GM21390 (cell line): Measurements from ENCODE around the gene GNG14.
"Not testable (repeated sequence)": the region's sequence is repeated elsewhere in the genome, so short reads cannot be mapped to it uniquely, and the experiment has no call there.

Source experiments
- ATAC-seq: cut with Tn5 transposase; IDR thresholded peaks from one replicate; pipeline ENCODE4 v1.9.1; 2021; ENCODE audit not compliant: unreplicated experiment

GNG14 gene

DNA sequence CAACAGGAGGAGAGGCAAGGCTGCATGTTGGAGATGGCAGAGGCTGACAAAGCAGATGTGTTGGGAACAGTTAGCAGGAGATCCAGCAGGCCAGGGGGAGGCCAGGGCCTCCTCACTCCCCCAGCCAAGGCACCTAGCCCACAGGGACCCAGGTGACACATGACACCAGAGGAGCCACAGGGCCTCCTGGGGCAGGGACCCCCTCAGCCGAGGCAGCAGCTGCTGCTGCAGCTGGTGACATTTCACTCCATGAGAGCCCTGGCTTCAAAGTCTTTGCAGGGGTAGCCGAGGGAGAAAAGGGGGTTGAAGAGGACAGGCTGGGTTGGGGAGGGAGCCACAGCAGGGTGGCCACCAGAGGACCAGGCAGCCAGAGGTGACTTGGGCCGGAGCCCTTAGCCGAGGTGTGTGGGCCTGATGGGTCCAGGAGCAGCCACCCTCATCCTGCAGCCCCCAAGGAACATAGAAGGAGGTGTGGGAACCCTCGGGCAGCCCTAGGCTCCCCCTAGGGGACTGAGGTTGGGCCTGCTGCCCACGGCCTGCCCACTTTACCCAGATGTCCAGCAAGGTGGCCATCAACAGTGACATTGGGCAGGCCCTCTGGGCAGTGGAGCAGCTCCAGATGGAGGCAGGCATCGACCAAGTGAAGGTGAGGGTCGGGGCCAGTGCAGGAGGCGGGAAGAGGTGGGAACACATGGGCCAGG lies at the start of gene GNG14:
Gene GNG14, plus strand, starts transcription at position 503 of the 701 bp plus-strand sequence. Its CDS starts 51 bp downstream, at position 554.
- ATAC-seq: no peak

DNA sequence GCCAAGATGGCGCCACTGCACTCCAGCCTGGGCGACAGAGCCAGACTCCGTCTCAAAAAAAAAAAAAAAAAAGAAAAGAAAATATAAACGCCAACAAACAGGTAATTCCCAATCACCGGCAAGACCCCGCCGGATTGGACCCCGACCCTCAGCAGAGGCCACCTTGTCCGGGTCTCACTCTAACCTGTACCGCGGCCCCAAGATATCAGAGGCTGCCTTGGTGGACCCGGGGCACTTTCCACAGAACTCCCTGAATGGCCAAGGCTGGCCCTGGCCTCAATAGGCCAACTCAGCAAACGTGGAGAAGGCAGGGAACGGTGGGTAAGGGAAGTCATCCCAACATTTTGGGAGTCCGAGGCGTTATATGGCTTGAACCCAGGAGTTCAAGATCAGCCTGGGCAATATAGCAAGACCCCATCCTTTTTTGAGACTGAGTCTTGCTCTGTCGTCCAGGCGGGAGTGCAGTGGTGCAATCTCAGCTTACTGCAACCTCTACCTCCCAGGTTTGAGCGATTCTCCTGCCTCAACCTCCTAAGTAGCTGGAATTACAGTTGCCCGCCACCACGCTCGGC lies 49.1 kb upstream of the GNG14 start:
- ATAC-seq: no peak

DNA sequence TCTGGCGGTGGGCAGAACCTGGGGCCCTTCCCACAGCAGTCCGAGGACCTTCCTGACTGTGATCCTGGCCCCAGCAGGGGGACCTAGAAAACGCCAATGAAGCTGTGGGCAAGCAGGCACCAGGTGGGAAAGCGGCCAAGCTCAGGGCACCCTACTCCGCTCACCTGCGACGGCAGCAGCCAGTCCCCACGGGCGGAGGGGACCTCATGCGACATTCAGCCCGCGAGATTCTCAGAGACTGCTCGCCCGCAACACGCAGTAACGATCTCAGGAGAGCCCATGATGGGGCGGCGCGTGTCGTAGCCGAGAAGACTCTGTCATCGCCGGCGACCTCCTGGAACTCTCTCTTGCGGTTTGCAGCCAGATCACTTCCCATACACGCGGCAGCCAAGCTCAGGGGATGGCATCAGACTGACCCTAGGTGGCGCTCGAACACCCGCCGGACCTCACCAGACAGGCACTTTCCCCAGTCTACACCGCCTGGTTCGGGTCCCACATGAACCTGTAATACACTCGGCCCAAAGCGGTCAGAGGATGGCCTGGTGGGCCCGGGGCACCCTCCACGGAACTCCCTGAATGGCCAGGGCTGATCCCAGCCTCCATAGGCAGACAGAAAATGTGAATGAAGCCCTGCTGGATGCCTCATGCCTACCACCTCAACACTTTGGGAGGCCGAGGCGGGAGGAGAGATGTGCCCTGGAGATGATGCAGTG lies 47.7 kb upstream of the GNG14 start:
- ATAC-seq: peak; percentile 60

DNA sequence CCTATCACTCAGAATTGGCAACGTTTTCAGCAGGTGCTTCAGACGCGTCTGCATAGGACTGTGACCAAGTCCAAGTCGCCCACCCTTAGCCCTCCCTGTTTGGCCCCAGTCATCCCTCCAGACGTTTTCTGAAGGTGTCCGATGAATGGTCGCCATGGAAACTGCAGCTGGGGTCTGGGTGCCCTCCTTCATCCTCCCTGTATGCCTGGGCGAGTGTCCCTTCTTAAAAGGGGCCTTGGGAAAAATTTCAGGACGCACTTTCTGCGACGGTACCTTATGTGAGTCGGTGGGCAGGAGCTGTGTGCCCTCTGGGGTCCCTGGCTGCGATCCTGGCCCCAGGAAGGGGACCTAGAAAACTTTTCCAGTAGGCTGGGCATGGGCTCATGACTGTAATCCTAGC lies 46.3 kb upstream of the GNG14 start:
- ATAC-seq: no peak

DNA sequence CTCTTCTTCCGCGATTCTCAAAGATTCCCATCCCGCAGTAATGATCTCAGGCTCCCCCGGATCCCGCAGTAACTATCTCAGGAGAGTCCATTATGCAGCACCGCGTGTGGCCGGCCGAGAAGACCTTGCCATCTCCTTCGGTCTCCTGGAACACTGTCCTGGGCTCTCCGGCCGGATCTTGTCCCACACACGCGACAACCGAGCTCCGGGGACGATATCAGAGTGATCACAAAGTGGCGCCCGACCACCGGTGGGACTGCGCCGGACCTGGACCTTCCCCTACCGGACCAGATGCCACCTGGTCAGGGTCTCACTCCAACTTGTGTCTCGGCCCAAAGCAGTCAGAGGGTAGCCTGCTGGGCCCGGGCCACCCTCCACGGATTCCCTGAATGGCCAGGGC lies 45.3 kb upstream of the GNG14 start:
- no peak for ATAC-seq

DNA sequence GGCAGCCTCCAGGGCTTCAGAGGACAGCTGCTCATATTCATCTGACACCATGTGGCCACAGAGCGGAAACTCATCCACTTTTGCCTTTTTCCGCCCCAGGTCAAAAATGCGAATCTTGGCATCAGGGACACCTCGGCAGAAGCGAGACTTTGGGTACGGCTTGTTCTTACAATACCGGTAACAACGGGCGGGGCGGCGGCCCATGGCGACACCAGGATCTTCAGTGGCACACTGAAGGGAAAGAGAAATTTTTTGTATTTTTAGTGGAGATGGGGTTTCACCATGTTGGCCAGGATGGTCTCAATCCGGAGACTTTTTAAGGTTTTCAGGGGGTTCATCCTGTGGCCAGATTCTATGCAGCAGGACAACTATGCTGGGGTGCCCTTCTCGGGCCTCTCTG lies 44.1 kb upstream of the GNG14 start:
- not testable (repeated sequence) for ATAC-seq

DNA sequence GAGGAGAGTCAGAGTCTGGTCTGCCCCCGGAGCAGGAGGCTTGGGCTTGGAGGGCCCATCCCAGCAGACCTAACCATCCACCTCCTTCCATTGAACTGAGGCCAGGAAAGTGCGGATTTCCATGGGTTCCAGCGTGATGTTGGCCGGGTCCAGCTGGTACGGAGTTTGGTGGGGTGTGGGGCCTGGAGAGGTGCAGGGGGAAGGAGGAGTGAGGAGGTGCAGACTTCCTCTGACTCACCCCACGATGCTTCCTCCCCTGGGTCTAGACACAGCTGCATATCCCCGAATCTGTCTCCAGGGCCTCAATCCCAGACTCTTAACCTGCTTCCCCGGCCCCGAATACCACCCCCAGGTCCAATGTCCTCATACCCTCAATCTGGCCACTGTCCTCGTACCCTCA lies 41.2 kb upstream of the GNG14 start:
- no peak for ATAC-seq

DNA sequence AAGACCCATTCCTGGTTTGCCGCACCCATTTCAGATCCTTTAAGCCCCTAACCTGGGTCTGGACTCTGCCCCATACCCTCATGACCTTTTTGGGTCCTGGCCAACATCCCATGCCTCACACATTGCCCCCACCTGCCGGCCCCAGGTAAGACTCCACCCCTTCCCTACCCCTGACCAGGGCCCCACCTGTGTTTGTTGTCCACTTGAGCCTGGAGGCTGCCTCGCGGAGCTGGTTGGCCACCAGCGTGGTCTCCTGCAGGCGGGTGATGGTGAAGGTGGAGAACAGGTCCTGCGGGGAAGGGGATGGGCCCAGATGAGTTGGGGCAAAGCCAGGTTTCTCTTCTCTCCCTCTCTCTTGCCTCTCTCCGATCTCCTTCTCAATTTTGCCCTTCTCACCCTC lies 40.8 kb upstream of the GNG14 start:
- no peak for ATAC-seq

DNA sequence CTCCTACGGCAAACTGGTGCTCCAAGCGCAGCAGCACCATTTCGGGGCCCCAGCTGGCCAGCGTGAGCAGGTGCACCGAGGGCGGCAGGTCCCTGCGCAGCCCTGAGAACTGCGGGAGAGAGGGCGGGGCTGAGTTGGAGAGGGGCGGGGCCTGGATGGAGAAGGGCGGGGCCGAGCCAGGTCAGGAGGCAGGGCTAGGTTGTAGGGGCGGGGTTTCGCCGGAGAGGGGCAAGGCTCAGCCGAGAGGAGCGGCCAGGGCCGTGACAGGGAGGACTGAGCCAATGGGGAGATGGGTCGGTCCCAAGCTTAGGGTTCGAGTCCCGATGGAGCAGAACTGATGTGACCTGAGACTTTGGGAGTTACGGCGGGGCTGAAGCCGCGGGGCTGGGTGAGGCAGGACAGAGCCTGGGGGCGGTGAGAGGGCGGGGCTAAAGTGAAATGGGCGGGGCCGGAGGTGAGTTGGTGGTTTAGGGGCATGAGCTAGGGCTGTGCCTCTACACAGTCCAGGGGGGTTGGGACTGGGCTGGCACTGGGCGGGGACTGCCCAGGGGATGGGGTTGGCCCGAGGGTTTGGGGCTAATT lies 40.2 kb upstream of the GNG14 start:
- no peak for ATAC-seq

DNA sequence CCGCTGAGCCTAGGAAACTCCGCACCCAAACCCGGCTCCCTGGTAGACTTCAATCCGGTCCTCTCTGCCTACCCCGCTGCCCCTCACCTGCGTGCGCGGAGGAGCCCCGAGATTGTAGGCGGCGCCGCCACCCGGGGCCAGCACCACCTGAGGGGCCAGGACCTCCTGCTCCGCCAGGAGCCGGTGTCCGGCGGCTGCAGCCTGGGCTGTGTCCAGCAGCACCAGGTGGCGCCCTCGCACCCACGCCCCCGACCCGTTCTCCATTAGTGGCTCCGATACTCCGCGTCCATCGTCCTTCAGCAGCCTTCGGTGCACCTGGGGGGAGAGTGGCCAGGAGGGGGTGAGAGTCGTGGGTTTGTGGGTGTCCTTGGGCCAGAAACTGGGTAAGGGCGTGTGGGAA lies 39.7 kb upstream of the GNG14 start:
- no peak for ATAC-seq

DNA sequence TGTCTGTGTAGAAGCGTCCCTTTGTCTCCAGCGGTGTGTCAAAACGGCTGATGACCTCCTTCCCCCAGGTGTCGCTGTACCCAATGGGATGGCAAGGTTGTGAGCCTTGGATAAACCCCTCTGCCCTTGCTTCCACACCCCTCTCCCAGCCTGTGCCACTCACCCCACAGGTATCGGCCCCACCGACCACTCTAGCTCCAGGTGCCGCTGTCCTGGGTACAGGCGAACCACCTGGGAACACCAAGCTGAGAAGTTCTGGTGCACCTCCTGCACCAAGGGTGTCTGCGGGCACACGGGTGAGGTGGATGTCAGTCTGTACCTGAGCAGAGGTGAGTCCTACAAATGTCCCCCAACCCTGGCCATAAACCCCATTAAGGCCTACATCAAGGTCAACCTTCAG lies 37.9 kb upstream of the GNG14 start:
- ATAC-seq: no peak

DNA sequence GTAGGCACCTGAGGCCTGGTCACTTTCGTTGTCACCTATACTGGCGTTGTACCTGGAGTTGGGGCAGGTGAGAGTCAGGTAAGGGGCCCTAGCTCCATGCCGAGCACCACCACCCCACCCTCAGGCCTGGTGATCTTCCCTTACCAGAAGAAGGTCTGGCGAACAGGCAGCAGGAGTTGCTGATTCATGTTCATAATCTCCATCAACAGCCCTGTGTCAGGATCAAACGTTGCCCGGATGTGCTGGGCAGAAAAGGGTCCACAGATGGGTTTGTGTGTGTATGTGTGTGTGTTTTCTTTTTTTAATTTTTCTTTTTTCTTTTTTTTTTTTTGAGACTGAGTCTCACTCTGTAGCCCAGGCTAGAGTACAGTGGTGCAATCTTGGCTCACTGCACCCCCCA lies 35.6 kb upstream of the GNG14 start:
- no peak for ATAC-seq

DNA sequence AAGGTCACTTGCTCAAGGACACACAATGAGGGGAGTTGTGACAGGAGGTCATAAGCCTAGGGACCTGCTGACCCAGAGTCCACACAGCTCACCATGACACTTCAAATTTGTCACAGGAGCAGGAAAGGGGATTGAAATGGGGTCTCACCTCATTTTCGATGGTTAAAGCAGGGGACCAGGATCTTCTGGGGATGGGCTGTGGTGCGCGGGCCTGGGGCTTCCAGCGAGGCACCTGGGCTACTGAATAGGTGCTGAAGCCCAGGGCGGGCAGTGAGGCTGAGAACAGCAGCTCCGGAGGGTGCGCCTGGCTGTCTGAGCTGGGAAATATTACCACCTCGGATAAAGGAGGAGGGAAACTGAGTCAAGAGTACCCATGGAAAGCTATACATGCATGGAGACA lies 32.3 kb upstream of the GNG14 start:
- ATAC-seq: no peak

DNA sequence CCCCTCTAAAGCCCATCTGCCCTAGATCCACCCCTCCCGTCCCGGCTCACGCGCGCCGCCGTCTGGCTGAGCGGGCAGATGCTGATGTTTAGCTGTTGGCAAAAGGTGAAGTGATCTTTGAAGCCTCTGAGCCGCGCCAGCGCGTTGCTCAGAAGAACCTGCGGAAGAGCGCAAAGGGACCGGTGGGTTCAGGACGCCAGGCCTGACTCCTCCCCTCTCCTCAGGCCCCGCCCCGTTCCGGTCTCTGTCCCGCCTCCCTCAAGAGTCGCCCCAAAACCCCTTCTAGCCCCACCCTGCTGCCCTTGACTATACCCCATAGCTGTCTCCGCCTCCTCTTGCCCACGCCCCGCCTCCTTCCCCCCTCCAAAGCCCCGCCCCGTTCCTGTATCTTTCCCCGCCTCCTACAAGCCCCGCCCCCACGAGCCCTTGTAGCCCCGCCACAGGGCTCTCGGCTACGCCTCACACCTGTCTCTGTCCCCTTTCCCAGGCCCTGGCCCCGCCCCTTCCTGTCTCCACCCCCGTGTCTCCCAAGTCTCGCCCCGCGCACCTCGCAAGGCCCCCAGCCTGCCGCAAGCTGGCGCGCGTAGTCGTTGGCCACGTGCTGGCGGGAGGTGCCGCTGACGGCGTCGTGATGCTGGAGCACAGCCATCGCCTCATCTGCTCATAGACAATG lies 30.8 kb upstream of the GNG14 start:
- no peak for ATAC-seq

DNA sequence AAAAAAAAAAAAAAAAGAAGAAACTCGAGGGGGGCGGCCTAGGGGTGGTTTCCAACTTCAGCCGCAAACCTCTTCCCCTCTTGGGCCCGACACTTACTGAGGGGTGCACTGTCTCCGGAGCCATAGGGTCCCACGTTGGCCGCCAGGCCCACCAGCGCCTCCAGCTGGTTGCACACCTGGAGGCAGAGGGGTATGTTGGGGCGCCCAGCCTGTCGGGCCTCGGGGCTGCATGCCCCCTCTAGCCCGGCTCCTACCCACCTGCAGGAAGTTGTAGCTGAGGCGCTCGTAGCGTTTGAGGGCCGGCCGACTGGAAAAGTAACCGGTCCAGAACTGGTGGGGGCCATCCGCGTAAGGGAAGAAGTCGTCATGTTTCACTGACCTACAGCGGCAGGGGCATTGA lies 29.8 kb upstream of the GNG14 start:
- ATAC-seq: no peak

DNA sequence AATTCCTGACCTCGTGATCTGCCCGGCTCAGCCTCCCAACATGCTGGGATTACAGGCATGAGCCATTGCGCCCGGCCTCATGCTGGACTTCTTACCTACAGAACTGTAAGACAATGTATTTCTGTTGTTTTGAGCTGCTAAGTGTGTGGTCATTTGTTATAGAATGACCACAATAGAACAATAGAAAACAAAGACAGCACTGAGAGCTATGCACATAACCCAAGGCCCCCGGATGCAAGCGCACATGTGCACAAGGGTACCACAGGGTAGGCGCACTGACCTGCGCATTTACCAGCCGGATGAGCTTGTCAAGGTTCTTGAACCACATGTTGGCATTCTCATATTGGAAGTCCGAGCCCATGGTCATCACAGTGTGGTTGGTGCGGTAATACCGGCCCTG lies 26.8 kb upstream of the GNG14 start:
- ATAC-seq: no peak

DNA sequence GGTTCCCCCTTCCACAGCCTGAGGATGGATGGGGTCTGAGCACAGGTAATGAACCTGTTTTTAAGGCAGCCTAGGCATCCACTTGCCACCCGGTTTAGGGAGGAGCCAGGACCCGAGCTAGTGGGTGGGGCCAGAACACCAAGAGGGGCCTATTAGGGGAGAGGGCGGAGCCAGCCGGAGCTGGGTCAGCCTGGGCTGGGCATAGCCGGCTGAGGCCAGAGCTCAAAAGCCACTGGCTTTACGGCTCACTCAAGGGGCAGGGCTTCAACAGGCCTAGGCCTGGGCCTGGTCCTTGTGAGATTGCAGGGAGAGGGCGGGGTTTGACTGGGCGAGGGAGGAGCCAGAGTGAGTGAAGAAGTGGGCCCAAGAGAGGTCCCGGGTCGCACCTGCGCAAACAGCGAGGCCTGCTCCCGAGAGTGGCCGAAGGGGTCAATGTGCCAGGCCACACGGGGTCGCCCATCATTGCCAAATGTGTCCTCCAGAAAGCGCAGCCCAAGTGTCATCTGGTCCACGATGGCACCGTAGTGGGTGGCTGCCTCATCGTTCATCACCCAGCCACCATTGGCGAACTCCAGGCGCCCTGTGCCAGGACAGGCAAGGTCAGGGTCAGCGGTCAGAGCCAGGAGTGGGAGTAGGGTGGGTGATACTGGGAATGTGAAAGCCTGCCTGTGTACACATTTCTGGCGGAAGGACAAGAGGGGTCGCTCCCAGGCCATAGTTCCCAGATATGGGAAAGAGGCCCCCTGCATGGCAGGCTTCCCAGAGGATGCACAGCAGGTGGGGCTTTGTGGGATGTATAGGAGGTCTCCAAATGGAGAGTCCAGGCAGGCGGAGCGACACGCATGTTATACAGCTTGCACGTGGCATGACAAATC lies 23.2 kb upstream of the GNG14 start:
- ATAC-seq: no peak

DNA sequence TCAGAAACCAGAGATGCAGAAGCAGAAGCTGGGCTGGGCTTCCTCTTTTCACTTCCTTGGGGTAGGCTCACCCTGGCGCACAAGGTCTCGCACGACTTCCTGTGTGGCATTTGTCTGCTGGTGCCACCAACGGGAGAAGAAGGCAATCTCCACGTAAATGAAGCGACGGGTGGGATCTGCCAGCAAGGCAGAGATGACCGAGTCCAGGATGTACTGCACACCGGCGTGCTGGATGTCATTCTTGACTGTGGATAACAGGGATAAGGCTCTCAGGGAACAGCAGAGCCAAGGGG lies 22.6 kb upstream of the GNG14 start:
- no peak for ATAC-seq

DNA sequence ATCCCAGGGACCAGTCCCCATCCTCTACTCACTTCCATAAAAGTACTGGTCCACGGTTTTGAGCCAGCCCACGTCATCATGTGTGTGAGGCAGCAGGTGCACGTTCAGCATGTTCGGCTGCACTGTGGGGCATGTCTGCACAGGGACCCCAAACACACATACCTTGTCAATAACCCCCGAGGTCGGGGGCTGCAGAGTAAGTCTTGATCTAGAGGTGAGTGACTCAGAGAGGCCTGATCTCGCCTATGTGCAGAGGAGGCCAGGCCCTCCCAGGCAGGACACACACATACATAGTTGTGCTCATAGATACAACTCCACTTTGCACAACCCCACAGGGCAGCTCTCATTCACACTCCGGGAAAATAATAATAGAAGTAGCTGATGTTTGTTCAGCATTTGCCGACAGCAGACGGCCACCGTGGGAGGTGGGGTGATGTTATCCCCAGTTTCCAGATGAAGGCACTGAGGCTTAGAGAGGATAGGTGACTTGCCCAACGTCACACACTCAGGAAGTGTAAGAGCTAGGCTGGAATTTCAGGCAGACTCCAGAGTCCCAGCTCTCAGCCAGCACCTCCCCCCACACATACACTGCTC lies 22.0 kb upstream of the GNG14 start:
- no peak for ATAC-seq

DNA sequence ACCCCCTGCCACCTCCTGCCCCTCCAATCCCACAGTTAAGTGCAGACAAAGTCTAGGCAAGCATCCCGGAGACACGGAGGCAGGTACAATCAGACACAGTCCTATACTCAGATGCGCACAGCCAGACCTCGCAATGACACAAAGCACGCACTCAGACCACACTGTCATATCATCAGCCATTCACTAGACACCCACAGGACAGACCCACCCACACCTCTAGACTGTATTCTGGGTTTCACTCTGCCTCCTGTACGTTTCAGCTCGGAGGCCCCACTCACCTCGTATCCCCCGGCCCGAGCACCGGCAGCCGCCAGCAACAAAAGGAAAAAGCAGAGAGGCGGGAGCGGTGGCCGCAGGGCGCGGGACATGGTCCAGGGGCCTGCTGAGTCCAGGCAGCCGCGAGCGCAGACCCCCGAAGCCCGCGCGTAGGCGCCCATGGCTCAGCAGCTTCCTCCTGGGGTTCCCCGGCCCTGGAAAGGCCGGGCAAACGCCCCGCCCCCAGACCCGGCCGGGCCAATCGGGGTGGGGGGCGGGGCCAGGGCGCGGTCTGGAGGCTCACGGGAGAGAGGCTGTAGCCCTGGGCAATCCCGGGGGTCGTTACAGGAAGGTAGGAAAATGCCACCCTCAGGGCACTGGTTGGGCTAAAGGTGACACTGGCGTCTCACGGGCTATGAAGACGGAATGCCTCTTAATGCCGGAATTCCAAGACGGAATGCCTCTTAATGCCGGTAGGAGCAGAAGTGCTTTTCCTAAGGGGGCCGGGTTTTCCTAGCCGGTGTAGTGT lies 21.3 kb upstream of the GNG14 start, which contains the start of the genes MAN2B1 and WDR83:
Gene MAN2B1, minus strand, starts transcription at position 478 of the 784 bp plus-strand sequence. Its CDS starts 41 bp downstream, at position 437.
Gene WDR83, plus strand, starts transcription at position 543 of the 784 bp plus-strand sequence. CDS start 2,984 bp downstream, outside the sequence.
- ATAC-seq: no peak
